Loucy (cell line): ENCODE data around the gene KRTCAP2.

ENCODE experiments used
- EZH2phosphoT487 ChIP-seq: fragments of 200-600 bp; IDR thresholded peaks from 2 replicates; pipeline ENCODE4 v1.6.1; 2018; ENCODE audit warnings: antibody characterized with exemption, mild to moderate bottlenecking, moderate library complexity, borderline replicate concordance
- TF ChIP-seq, protein P1 (sequence below): fragments of 200-600 bp; sonication (generic); conservative IDR thresholded peaks from 2 replicates; pipeline ENCODE4 v1.5.1; 2014; ENCODE audit warnings: mild to moderate bottlenecking, antibody characterized with exemption, low read length

DNA sequence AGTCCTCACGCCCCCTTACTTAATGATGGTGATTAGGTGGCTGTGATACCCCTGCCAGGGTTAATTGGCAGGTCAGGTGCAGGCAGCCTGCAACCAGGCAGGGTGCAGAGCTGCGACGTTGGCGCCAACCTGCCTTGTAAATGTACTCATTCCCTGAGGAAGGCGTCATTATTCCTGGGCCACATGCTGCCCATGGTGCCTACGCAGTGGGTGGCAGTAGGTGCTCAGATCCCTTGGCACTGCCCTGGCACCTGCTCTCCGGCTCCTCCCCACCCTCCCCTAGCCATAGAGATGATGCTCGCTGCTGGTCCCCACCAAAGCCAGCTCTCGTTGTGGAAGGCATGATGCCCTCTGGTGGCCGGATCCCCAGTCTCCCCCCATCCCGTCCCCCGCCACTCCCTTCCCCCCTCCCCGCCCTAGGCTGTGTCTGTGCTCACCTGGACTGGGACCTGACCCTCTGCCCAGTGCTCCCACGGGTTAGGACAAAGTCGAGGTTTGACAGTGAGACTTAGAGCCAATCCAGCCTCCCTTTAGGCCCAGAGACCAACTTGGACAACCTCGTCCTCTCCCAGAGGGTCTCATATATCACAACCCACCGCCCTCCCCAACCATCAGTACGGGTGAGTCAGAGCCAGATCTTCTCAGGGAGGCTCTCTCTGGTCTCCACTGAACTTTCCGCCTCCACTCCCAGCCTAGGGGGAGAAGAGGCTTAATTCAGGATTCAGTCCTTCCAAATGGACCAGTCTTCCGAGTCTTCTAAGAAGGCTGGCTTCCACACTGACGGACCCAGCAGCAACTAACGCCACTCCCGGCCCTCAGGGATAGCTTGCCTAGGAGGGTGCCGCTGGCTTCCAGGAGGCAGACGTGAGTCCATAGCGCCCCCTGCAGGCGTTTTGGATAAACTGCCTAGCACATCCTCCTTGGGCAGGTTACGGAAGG lies 5.7 kb downstream of the KRTCAP2 start:
- TF ChIP-seq, protein P1, sequence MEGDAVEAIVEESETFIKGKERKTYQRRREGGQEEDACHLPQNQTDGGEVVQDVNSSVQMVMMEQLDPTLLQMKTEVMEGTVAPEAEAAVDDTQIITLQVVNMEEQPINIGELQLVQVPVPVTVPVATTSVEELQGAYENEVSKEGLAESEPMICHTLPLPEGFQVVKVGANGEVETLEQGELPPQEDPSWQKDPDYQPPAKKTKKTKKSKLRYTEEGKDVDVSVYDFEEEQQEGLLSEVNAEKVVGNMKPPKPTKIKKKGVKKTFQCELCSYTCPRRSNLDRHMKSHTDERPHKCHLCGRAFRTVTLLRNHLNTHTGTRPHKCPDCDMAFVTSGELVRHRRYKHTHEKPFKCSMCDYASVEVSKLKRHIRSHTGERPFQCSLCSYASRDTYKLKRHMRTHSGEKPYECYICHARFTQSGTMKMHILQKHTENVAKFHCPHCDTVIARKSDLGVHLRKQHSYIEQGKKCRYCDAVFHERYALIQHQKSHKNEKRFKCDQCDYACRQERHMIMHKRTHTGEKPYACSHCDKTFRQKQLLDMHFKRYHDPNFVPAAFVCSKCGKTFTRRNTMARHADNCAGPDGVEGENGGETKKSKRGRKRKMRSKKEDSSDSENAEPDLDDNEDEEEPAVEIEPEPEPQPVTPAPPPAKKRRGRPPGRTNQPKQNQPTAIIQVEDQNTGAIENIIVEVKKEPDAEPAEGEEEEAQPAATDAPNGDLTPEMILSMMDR = peak; percentile 92
- no peak for TF ChIP-seq EZH2phosphoT487
